SU-DHL-6 (cell line): ENCODE data around the gene PMEPA1.

Experiments
- H2AFZ ChIP-seq: fragments of 200-600 bp; sonication (generic); 2 replicates; pipeline ENCODE4 v1.6.1; 2014; ENCODE audit warnings: low read depth, mild to moderate bottlenecking, moderate library complexity, mixed read lengths, antibody characterized with exemption, low read length; ENCODE audit not compliant: severe bottlenecking
- H3F3A ChIP-seq: fragments of 200-600 bp; shearing (Covaris generic); 2 replicates; pipeline ENCODE4 v1.6.0; 2016; ENCODE audit warnings: antibody characterized with exemption, mild to moderate bottlenecking; ENCODE audit not compliant: insufficient read depth
- H3K27ac ChIP-seq: fragments of 200-600 bp; sonication (generic); 2 replicates; pipeline ENCODE4 v1.5.1; 2016; ENCODE audit warnings: low read depth, mild to moderate bottlenecking, low read length, moderate library complexity, mixed read lengths
- H3K27me3 ChIP-seq: fragments of 200-600 bp; sonication (generic), shearing (Covaris generic); 2 replicates; pipeline ENCODE4 v1.6.0; 2014; ENCODE audit warnings: mild to moderate bottlenecking, low read length
- H3K36me3 ChIP-seq: fragments of 200-600 bp; sonication (generic); 2 replicates; pipeline ENCODE4 v1.6.1; 2014; ENCODE audit warnings: mild to moderate bottlenecking, low read length, mixed read lengths
- H3K4me2 ChIP-seq: fragments of 300-600, 200-600 bp; shearing (Covaris generic), sonication (generic); 2 replicates; pipeline ENCODE4 v1.6.0; 2014; ENCODE audit warnings: low read length, low read depth, mild to moderate bottlenecking; ENCODE audit not compliant: poor library complexity, severe bottlenecking
- H3K4me3 ChIP-seq: fragments of 200-600 bp; sonication (generic); 2 replicates; pipeline ENCODE4 v1.5.1; 2014; ENCODE audit warnings: antibody characterized with exemption, low read length, mild to moderate bottlenecking, mixed read lengths; ENCODE audit not compliant: insufficient read depth, poor library complexity, severe bottlenecking
- H3K79me2 ChIP-seq: fragments of 200-600 bp; sonication (generic); 2 replicates; pipeline ENCODE4 v1.6.1; 2014; ENCODE audit warnings: mild to moderate bottlenecking, low read length, moderate library complexity; ENCODE audit not compliant: insufficient read depth
- H3K9ac ChIP-seq: fragments of 200-600 bp; sonication (generic); 2 replicates; pipeline ENCODE4 v1.7.0; 2014; ENCODE audit warnings: mild to moderate bottlenecking, low read length
- H3K9me2 ChIP-seq: fragments of 200-600 bp; sonication (generic); replicated peaks from 2 replicates; pipeline ENCODE4 v1.6.1; 2014; ENCODE audit warnings: low read length; ENCODE audit not compliant: insufficient read depth
- H3K9me3 ChIP-seq: fragments of 200-600 bp; sonication (generic); 2 replicates; pipeline ENCODE4 v1.6.1; 2014; ENCODE audit warnings: low read length, mixed read lengths; ENCODE audit not compliant: insufficient read depth
- H4K20me1 ChIP-seq: fragments of 200-600 bp; sonication (generic); 2 replicates; pipeline ENCODE4 v1.6.1; 2014; ENCODE audit warnings: low read depth, mild to moderate bottlenecking, antibody characterized with exemption, low read length, moderate library complexity, mixed read lengths
- EZH2phosphoT487 ChIP-seq: fragments of 200-600 bp; sonication (generic), shearing (Covaris generic); conservative IDR thresholded peaks from 2 replicates; pipeline ENCODE4 v1.6.1; 2018; ENCODE audit warnings: mild to moderate bottlenecking, antibody characterized with exemption, low read length, moderate library complexity, mixed read lengths
- TF ChIP-seq, protein P1 (sequence below): fragments of 200-600 bp; sonication (generic); IDR thresholded peaks from one replicate; pipeline ENCODE4 v1.5.1; 2017; ENCODE audit warnings: antibody characterized with exemption, mild to moderate bottlenecking, low read length, moderate library complexity; ENCODE audit not compliant: insufficient read depth, poor library complexity, severe bottlenecking

PMEPA1 gene

DNA sequence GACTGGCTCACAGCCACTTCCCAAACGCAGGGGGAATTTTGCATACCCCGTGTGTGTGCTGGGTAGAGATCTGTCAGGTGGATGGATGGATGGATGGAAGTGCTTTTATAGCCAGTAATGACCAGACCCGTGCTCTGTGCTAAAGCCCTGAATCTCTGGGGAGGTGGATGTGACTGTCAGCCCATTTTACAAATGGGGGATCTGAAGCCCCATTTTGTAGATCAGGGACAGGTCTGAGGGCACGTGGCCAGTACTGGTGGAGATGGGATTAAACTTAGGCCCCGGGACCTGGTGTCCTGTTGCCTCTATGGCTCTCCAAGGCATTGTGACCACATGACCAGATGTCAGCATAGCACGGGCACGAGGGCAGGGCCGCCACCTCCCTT, 51.4 kb downstream of the PMEPA1 start:
- Histone ChIP-seq H3K4me2 (no peak overlapping the region), H3K4me3 (no peak overlapping the region), H3K79me2 (no peaks in the 10 kb centered on the region), H3K9ac (no peak overlapping the region), H3K9me2 (no peaks in the 10 kb centered on the region), H4K20me1 (no peaks in the 10 kb centered on the region), H3K27me3 (no peaks in the 10 kb centered on the region), H3K9me3 (no peaks in the 10 kb centered on the region), H2AFZ (no peak overlapping the region), H3F3A (no peaks in the 10 kb centered on the region), H3K27ac (no peak overlapping the region), H3K36me3 (no peaks in the 10 kb centered on the region)
- TF ChIP-seq EZH2phosphoT487, result no peak
- TF ChIP-seq, protein P1, sequence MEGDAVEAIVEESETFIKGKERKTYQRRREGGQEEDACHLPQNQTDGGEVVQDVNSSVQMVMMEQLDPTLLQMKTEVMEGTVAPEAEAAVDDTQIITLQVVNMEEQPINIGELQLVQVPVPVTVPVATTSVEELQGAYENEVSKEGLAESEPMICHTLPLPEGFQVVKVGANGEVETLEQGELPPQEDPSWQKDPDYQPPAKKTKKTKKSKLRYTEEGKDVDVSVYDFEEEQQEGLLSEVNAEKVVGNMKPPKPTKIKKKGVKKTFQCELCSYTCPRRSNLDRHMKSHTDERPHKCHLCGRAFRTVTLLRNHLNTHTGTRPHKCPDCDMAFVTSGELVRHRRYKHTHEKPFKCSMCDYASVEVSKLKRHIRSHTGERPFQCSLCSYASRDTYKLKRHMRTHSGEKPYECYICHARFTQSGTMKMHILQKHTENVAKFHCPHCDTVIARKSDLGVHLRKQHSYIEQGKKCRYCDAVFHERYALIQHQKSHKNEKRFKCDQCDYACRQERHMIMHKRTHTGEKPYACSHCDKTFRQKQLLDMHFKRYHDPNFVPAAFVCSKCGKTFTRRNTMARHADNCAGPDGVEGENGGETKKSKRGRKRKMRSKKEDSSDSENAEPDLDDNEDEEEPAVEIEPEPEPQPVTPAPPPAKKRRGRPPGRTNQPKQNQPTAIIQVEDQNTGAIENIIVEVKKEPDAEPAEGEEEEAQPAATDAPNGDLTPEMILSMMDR, result no peak

GRCh38 chr20:57657535-57658446, 52.0 kb downstream of the PMEPA1 start:
- H2AFZ ChIP-seq, result no peak overlapping the region
- no peak overlapping the region for H3K9ac ChIP-seq
- no peak overlapping the region for H3K27ac ChIP-seq
- no peaks in the 10 kb centered on the region for H3K36me3 ChIP-seq
- H3K79me2 ChIP-seq, result no peaks in the 10 kb centered on the region
- no peaks in the 10 kb centered on the region for H4K20me1 ChIP-seq
- no peaks in the 10 kb centered on the region for H3K9me2 ChIP-seq
- no peak overlapping the region for H3K4me2 ChIP-seq
- no peaks in the 10 kb centered on the region for H3K9me3 ChIP-seq
- no peak for TF ChIP-seq EZH2phosphoT487
- TF ChIP-seq, protein P1, result no peak
- no peak overlapping the region for H3K4me3 ChIP-seq
- no peaks in the 10 kb centered on the region for H3F3A ChIP-seq
- no peaks in the 10 kb centered on the region for H3K27me3 ChIP-seq

DNA sequence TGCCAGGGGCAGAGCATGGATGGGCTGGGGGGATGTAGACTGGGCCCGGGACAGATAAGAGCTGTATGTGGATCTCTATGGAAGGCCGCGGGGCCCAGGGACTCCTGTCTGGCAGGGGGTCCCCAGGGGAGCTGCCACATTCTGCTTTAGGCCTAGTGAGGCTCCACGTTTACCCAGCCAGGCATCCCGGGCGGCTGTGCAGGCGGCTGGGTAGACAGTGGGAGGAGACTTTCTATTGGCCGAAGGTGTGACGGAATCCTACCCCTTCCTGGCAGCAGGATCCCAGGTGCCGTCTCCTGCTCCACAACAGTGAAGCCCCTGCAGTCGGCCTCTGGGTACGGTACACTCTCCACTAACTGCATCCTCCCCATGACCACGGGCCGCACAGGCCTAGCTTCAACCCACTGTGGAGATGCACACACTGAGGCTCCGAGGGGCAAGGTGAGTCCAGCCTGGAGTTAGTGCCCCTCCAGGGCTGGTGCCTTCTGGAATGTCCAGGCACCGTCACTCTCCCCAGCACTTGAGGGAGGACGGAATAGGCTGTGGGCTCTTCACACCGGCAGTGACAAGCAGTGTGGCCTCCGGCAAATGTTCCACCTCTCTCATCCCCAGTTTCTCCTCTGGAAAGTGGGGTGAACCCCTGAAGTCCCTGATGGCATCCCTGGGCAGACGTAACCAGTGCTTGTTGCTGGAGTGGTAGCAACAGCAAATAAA, 52.8 kb downstream of the PMEPA1 start:
- H3K4me3 ChIP-seq, result no peak overlapping the region
- no peaks in the 10 kb centered on the region for H3F3A ChIP-seq
- no peaks in the 10 kb centered on the region for H3K27me3 ChIP-seq
- no peaks in the 10 kb centered on the region for H4K20me1 ChIP-seq
- H3K9ac ChIP-seq, result no peak overlapping the region
- no peaks in the 10 kb centered on the region for H3K36me3 ChIP-seq
- H3K27ac ChIP-seq, result no peak overlapping the region
- H3K9me3 ChIP-seq, result no peaks in the 10 kb centered on the region
- TF ChIP-seq, protein P1, result no peak
- no peak for TF ChIP-seq EZH2phosphoT487
- H3K79me2 ChIP-seq, result no peaks in the 10 kb centered on the region
- H3K9me2 ChIP-seq, result no peaks in the 10 kb centered on the region
- no peak overlapping the region for H2AFZ ChIP-seq
- no peak overlapping the region for H3K4me2 ChIP-seq
